ENCODE results near the gene SLC25A30.

The SLC25A30 gene

GRCh38 chr13:45370922-45371406 is 47.2 kb downstream of the SLC25A30 start:
- Histone ChIP-seq H3K79me2 (ENCODE audit: insufficient read depth, low read length) (no peaks in the 10 kb centered on the region), H3K27me3 (ENCODE audit: insufficient read depth, low read length) (no peaks in the 10 kb centered on the region), H3K27ac (ENCODE audit: low read depth, low read length, poor library complexity, severe bottlenecking) (no peak overlapping the region), H3K4me3 (ENCODE audit: low read depth, low read length, poor library complexity, severe bottlenecking) (no peak overlapping the region), H2AFZ (ENCODE audit: low read length) (no peak overlapping the region), H3K4me2 (ENCODE audit: low read length) (no peak overlapping the region), H3F3A (ENCODE audit: insufficient read depth, low read length) (no peaks in the 10 kb centered on the region), H3K36me3 (ENCODE audit: insufficient read depth, low read length) (no peaks in the 10 kb centered on the region), H3K9me2 (ENCODE audit: low read depth, low read length) (no peaks in the 10 kb centered on the region), H3K9me3 (ENCODE audit: low read length) (no peaks in the 10 kb centered on the region), H4K20me1 (ENCODE audit: insufficient read depth, low read length) (no peaks in the 10 kb centered on the region), H3K9ac (ENCODE audit: low read length) (no peak overlapping the region), H3K4me1 (ENCODE audit: insufficient read depth, low read length, severe bottlenecking) (peaks cover 16% of the 10 kb centered on the region)
- TF ChIP-seq, protein P1, sequence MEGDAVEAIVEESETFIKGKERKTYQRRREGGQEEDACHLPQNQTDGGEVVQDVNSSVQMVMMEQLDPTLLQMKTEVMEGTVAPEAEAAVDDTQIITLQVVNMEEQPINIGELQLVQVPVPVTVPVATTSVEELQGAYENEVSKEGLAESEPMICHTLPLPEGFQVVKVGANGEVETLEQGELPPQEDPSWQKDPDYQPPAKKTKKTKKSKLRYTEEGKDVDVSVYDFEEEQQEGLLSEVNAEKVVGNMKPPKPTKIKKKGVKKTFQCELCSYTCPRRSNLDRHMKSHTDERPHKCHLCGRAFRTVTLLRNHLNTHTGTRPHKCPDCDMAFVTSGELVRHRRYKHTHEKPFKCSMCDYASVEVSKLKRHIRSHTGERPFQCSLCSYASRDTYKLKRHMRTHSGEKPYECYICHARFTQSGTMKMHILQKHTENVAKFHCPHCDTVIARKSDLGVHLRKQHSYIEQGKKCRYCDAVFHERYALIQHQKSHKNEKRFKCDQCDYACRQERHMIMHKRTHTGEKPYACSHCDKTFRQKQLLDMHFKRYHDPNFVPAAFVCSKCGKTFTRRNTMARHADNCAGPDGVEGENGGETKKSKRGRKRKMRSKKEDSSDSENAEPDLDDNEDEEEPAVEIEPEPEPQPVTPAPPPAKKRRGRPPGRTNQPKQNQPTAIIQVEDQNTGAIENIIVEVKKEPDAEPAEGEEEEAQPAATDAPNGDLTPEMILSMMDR (IDR thresholded peaks at IDR 0.05; ENCODE audit: low read length), result peak; percentile 96
- TF ChIP-seq EZH2 (IDR thresholded peaks at IDR 0.05; ENCODE audit: borderline replicate concordance, low read length), result no peak

DNA sequence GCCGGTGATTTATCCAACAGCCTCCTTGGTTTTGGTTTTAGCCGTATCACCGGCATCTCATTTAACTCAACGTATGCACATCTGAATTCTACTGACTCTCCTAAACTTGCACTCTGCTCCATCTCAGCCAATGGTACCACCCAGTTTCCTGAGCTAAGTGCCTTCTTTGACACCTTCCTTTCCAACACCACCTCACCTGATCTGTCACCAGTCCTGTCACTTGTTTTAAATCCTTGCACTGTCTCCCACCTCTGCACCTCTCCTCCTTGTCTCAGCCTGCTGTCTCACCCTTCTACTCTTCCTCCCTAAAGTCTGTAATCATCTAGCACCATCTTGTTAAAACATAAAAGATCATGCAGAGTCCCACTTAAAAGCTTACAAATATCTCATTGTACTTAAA is 49.1 kb downstream of the SLC25A30 start:
- H3K4me3 ChIP-seq (ENCODE audit: low read depth, low read length, poor library complexity, severe bottlenecking), result no peak overlapping the region
- no peaks in the 10 kb centered on the region for H3K27me3 ChIP-seq (ENCODE audit: insufficient read depth, low read length)
- no peak for TF ChIP-seq EZH2 (IDR thresholded peaks at IDR 0.05; ENCODE audit: borderline replicate concordance, low read length)
- TF ChIP-seq, protein P1 (IDR thresholded peaks at IDR 0.05; ENCODE audit: low read length), result no peak
- H3K4me2 ChIP-seq (ENCODE audit: low read length), result no peak overlapping the region
- H3K79me2 ChIP-seq (ENCODE audit: insufficient read depth, low read length), result no peaks in the 10 kb centered on the region
- H3K9ac ChIP-seq (ENCODE audit: low read length), result no peak overlapping the region
- H3K36me3 ChIP-seq (ENCODE audit: insufficient read depth, low read length), result no peaks in the 10 kb centered on the region
- no peaks in the 10 kb centered on the region for H3F3A ChIP-seq (ENCODE audit: insufficient read depth, low read length)
- no peaks in the 10 kb centered on the region for H3K9me3 ChIP-seq (ENCODE audit: low read length)
- no peaks in the 10 kb centered on the region for H4K20me1 ChIP-seq (ENCODE audit: insufficient read depth, low read length)
- no peaks in the 10 kb centered on the region for H3K9me2 ChIP-seq (ENCODE audit: low read depth, low read length)
- no peak overlapping the region for H3K27ac ChIP-seq (ENCODE audit: low read depth, low read length, poor library complexity, severe bottlenecking)
- no peak overlapping the region for H2AFZ ChIP-seq (ENCODE audit: low read length)
- H3K4me1 ChIP-seq (ENCODE audit: insufficient read depth, low read length, severe bottlenecking), result peaks cover 16% of the 10 kb centered on the region

DNA sequence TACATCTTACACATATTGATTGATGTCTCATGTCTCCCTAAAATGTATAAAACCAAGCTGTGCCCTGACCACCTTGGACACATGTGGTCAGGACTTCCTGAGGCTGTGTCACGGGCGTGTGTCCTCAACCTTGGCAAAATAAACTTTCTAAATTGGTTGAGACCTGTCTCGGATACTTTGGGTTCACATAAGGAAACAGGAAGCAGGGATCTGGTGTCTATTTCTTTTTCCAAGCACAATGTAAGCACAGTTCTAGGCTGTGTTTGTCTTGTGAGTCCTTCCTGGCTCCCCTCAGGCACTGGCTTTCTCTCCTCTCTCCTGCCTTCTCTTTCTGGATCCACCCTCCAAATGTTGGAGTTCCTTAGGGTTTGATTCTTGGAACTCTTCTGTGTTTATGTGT is 49.6 kb downstream of the SLC25A30 start:
- no peak overlapping the region for H3K4me2 ChIP-seq (ENCODE audit: low read length)
- no peak overlapping the region for H3K27ac ChIP-seq (ENCODE audit: low read depth, low read length, poor library complexity, severe bottlenecking)

More for the DNA sequence above, 49.6 kb downstream of the SLC25A30 start:
- TF ChIP-seq EZH2 (IDR thresholded peaks at IDR 0.05; ENCODE audit: borderline replicate concordance, low read length), result no peak
- TF ChIP-seq, protein P1 (IDR thresholded peaks at IDR 0.05; ENCODE audit: low read length), result no peak
- Histone ChIP-seq H2AFZ (ENCODE audit: low read length) (no peak overlapping the region), H3K36me3 (ENCODE audit: insufficient read depth, low read length) (no peaks in the 10 kb centered on the region), H3K79me2 (ENCODE audit: insufficient read depth, low read length) (no peaks in the 10 kb centered on the region), H3F3A (ENCODE audit: insufficient read depth, low read length) (no peaks in the 10 kb centered on the region), H3K4me1 (ENCODE audit: insufficient read depth, low read length, severe bottlenecking) (peaks cover 16% of the 10 kb centered on the region), H3K4me3 (ENCODE audit: low read depth, low read length, poor library complexity, severe bottlenecking) (no peak overlapping the region), H3K9ac (ENCODE audit: low read length) (no peak overlapping the region), H3K9me2 (ENCODE audit: low read depth, low read length) (no peaks in the 10 kb centered on the region), H3K9me3 (ENCODE audit: low read length) (peaks cover 3% of the 10 kb centered on the region; the same call in 1 of the 2 replicates), H3K27me3 (ENCODE audit: insufficient read depth, low read length) (no peaks in the 10 kb centered on the region), H4K20me1 (ENCODE audit: insufficient read depth, low read length) (no peaks in the 10 kb centered on the region)

Data from OCI-LY1 (cell line).